ENCODE data around the gene RFX5.
A peak's percentile ranks its signal among the peaks of the same experiment; 100 is the strongest.
"Not testable (repeated sequence)": the region's sequence is repeated elsewhere in the genome, so short reads cannot be mapped to it uniquely, and the experiment has no call there.

The RFX5 gene

DNA sequence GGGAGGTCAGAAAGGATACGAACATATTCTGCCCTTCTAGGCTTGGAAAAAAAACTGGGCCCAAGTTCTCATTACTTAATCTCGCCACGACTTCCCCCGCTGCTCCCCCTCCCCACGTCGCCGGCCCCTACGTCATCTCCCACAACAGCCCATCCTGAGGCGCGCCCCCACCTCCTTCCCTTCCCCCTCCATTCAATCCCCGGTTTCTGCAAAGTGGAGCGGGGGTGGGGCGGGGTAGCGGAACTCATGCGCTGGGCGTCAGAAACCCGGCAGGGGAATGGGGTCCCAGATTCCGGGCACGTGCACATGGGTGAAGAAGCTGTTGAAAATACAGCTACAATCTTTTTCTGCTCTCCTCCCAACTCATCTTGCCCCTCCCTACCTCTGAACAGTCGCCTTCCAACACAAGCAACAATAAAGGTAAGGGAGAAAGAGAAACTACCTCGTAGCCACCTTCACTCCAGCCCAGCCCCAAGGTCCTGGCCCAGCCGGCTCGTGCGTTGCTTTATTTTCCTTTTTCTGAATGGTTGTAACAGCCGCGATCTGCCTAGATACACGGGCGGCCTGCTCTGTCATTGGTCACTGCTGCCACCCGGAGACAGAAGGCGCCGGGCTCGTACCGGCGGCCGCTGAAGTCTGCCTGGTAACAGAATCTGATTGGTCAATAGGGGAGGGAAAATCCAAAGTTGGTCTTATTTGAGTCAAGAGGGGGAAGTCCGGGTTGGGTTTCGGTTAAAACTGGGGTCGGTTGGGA lies at the start of gene RFX5:
Gene RFX5, minus strand, starts transcription at position 484 of the 754 bp plus-strand sequence. CDS start 932 bp downstream, outside the sequence.
- DNase-seq (peak; percentile 89), ATAC-seq (peak; percentile 99)

DNA sequence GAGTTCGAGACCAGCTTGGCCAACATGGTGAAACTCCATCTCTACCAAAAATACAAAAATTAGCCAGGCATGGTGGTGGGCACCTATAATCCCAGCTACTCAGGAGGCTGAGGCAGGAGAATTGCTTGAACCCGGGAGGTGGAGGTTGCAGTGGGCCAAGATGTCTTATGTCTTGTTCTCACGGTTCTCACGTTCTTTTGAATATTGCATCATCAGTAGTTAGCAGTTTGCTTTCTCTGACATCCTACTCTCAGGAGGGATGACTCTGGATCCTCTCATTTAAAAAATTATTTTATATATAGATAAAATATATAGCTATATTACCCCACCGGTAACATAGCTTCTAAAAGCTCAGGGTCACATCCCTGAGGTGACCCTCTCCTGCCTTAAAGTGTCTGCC lies 49.2 kb upstream of the RFX5 start:
- DNase-seq, ATAC-seq: not testable (repeated sequence)

GRCh38 chr1:151393583-151393982 lies 46.5 kb upstream of the RFX5 start:
- DNase-seq (no peak), ATAC-seq (no peak)

- ATAC-seq = no peak
Observed at GRCh38 chr1:151391079-151391563, 44.1 kb upstream of the RFX5 start.

DNA sequence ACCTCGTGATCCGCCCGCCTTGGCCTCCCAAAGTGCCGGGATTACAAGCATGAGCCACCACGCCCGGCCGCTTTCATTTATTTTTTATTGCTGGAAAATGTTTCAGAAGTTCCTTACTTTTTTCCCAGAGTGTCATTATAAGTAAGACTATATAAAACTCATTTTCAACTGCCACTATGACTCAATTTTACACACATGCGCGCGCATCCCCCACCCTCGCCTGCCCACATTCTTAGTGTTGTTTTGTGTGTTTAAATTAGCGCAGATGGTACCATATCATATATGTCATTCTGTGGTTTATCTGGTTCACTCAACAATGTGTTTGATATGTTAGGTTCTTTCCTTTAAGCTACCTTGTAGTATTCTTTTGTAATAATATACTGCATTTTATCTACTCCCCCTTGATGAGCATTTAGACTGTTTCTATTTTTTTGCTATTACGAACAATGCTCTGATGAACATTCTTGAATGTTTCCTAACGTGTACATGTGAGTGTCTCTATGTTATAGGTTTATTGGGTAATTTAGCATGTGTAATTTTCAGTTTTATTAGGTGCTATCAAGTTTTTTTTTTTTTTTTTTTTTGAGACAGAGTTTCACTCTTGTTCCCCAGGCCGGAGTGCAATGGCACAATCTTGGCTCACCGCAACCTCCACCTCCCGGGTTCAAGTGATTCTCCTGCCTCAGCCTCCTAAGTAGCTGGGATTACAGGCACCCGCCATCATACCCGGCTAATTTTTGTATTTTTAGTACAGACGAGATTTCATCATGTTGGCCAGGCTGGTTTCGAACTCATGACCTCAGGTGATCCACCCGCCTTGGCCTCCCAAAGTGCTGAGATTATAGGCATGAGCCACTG lies 43.4 kb upstream of the RFX5 start:
- not testable (repeated sequence) for DNase-seq, ATAC-seq

More at GRCh38 chr1:151391079-151391563, 44.1 kb upstream of the RFX5 start:
- no peak for DNase-seq

DNA sequence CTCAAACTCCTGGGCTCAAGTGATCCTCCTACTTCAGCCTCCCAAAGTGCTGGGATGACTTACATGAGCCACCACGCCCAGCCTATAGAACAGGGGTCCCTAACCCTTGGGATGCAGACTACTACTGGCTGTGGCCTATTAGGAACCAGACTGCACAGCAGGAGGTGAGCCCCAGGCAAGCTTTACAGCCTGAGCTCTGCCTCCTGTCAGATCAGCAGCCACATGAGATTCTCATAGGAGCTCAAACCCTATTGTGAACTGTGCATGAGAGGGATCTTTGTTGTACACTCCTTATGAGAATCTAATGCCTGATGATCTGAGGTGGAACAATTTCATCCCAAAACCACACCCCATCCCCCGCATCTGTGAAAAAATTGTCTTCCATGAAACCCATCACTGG lies 39.0 kb upstream of the RFX5 start:
- ATAC-seq = no peak
- no peak for DNase-seq

DNA sequence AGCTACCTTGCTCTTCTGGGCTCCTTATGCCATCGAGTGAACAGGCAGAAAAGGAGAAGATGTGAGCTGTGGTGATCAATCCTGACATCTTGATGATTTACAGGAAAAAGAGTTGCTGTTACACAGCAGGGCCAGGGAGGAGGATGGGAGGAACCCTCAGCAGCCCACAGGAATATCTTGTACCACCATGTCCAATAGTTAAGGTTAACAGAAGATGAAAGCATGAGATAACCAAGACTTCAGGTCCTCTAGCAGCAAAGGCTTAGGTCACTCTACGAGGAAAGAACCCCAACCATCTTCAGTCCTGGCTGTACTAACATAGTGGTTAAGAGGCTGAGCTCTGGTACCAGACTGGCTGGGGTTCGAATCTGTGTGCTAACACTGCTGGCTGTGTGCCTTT lies 37.5 kb upstream of the RFX5 start:
- ATAC-seq (no peak), DNase-seq (no peak)

DNA sequence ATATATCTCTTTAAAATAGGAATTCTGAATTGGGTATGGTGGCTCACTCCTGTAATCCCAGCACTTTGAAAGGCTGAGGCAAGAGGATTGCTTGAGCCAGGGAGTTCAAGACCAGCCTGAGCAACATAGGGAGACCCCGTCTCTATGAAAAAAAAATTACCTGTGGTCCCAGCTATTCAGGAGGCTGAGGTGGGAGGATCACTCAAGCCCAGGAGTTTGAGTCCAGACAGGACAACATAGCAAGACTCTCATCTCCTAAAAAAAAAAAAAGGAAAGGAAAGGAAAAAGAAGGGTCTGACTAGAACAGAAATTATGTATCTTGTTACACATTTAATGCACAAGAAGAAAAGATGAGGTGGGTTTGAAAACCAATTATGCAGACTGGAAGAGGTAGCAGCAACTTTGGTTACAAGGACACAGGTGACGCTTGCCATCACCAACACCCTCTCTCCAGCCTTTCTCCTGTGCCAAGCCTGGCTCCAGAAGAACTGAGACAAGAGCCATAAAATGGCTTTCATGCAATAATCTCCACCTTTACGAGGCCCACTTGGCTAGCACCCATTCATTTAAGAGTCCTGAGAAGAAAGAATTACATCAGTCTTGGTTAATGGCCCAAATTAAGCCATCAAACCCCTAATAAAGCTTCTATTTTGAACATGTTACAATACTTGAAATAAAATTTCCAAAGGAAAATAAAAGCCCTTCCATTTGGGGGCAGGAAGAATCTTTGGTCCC lies 30.3 kb upstream of the RFX5 start:
- no peak for ATAC-seq

GRCh38 chr1:151373196-151373595 lies 26.1 kb upstream of the RFX5 start:
- ATAC-seq = no peak
- DNase-seq = no peak

More for the DNA sequence above, 30.3 kb upstream of the RFX5 start:
- no peak for DNase-seq

DNA sequence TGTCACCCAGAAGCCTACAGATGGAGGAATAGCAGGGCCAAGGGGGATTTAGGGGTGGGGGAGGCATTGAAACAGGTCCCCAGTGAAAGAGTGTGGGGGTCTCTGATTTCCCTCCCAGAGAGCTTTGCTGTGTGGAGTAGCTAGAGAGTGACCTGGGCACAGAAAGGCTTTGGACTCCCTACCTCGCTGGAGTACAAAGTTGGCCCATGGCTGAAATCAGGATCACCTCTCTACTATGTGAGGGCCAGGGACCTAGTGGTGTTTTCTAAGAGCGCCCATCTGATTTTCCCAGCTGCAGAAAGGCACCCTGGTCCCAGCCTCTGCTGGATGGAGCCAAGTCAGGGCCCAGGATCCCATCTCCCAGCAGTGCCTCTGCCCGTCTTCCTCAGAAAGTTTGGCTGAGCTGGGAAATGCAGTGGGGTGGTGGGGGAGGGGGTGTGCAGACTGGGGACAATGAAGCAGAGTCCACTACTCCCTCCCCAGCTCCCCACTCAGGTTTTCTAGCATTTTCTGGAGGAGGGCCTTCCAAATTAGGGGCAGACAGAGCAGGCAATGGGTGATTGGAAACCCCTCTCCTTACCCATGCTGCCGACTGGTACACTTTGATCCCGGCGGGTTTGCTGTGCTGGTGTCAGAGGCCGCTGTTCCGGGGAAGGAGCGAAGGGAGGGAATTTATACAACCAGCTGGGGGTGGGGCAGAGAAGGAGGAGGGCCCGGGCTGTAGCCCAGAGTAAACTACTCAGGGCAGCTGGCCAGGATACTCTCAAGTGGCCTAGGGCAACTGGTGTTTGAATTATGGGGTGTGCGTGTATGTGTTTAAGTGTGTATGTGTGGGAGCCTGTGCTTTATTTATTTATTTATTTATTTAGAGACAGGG lies 25.2 kb upstream of the RFX5 start, which contains the start of gene SELENBP1:
Gene SELENBP1, minus strand, starts transcription at position 648 of the 877 bp plus-strand sequence. Its CDS starts 64 bp downstream, at position 584.
- no peak for DNase-seq
- no peak for ATAC-seq

GRCh38 chr1:151371370-151372057 lies 24.5 kb upstream of the RFX5 start:
- ATAC-seq (no peak), DNase-seq (no peak)

DNA sequence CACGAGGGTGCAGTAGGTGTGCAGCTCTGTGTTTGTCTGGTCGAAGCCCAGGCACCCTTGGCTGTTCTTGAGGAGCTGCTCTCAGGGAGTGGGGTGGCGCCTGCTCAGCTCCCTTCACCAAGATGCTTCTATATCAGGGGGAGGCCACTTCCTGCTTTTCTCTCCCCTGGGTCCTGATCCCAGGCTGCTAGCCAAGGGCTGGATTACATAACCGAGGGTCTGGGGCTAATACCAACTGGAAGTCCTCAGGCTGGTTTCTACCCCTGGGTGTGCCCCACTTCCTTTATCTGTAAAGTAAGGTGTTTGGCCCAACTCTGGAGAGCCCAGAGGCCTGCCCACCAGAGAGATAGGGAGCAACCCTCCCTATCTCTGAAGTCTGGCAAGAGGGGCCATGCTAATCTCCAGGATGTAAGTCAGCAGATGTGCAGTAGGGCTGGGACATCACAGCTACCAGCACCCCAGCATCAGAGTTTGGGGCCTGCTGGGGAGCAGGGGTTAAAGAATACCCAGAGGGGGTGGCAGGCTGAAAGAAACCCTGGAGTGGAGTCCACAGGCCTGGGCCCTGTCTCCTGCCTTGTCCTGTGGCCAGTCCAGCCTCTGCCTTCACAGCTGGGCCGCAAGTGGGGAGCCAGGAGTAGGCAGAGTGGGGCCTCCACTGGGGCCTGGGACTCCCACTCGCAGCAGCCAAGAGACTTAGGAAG lies 23.3 kb upstream of the RFX5 start:
- DNase-seq = no peak

DNA sequence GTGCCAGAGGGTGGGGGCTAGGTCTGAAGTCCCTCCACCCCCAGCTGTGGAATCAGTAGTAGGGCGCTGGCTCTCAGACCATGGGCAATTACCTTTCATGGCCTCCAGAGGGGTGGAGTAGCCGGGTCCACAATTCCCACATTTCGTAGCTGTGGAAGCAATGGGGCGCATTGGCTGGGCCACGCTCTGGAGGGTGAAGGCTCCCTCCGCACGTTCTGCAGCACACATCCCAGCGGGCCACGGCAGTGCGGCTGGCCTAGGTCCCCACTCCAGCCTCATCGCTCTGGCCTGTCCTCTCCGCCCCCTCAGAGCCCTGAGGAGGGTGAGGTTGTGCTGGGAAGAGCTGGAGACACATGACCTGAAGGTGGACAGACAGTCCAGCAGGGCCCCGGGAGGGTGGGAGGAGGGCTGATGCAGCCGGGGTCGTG lies 22.6 kb upstream of the RFX5 start:
- DNase-seq = no peak
- no peak for ATAC-seq

More for the DNA sequence above, 23.3 kb upstream of the RFX5 start:
- no peak for ATAC-seq

DNA sequence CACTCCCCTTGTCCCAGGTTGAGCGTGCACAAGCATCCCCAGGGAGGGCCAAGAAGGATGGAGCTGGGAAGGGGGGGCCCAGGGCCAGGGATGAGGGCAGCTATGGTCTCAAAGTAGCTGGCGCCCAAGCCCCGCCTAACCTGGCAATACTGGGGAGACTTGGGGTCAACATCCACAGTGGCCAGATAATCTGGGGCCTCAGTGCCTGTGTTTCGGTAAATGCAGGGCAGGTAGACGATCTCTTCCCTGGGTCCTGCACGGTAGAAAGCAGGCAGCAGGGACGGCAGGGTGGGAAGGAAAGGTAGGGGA lies 22.2 kb upstream of the RFX5 start:
- DNase-seq = no peak

DNA sequence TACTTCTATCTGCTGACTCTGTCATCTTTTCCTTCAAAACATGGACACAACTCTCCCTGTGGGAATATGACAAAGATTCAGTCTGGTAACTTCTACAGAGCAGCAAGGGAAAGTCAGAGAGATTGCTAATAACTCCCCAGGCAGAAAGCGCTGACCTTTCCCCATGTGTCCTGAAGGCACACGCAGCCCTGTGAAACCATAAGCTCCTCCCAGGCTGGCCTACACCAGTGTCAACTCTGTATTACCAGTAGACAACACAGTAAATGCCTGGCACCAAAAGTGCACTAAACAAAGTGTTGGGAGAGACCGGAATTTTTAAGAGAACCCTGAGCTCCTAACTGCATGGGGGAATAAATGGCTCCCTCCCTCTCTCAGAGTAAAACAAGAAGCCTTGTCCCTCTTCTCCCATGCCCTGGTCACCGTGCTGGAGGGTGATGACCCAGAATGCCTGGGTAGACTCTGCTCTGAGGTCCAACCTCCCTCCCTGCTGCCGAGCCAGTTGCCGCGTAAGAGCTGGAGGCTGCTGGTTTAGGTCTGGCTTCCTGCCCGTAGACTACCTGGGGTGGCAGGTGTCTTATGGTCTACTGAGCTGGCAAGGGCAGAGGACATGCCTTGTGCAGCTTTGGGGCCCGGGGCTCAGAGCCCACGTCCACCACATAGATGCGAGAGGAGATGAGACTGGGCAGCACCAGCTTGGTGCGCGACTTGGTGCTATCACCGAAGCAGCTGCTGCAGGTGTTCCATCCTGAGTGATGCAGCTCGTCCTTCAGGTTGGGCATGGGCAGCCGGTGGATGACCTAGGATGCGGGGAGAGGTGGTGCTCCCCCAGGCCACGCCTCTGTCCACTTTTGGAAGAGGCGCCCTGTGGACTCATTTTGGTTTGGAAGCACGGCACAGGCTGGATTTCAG lies 21.6 kb upstream of the RFX5 start:
- ATAC-seq (no peak), DNase-seq (no peak)

More for the DNA sequence above, 22.2 kb upstream of the RFX5 start:
- no peak for ATAC-seq

DNA sequence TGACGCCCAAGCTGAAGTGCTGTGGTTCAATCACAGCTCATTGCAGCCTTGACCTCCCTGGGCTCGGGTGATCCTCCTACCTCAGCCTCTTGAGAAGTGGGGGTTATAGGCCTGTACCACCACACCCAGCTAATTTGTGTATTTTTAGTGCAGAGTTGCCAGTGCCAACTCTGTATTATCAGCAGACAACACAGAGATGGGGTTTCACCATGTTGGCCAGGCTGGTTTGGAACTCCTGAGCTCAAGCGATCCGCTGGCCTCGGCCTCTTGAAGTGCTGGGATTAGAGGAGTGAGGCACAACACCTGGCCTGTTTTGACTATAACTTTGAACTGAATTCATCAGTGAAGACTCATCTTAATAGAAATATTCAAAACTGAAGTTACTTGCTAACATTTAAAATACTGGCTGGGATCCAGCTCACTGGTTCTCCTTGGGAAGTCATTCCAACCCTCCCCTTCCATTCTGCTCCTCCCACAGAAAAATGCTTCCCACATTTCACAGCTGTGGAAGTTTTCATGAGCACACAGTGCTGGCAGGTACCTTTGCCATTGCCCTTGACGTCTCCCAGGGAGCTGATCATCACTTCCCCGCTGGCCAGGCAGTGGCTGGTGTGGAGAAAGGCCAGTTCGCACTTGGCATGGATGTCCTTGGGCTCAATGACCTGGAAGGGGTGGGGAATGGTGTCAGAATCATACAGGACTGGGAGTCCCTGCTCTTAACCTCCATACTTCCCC lies 20.8 kb upstream of the RFX5 start:
- DNase-seq (no peak), ATAC-seq (no peak)

- no peak for DNase-seq
- ATAC-seq = no peak
Observed at GRCh38 chr1:151364996-151365395, 17.9 kb upstream of the RFX5 start.

Measured in stimulated activated naive CD8-positive, alpha-beta T cell treated with anti-CD3 and anti-CD28 coated beads, Interleukin-15, Interleukin-2, amounts not matched to agents 100 U/mL and 50 U/mL, for 24 hours (primary cell).